ENCODE data around the gene LRRC56.

The LRRC56 gene

GRCh38 chr11:536841-537621, at the start of gene LRRC56:
TSS of gene LRRC56 (plus strand) at chr11:537527. CDS start at chr11:540685, 3,158 bp downstream.
- peak; percentile 72 for DNase-seq

GRCh38 chr11:487571-488021, 49.7 kb upstream of the LRRC56 start:
- DNase-seq: no peak

- DNase-seq: no peak
These were observed 49.3 kb upstream of the LRRC56 start for GRCh38 chr11:488062-488461.

GRCh38 chr11:488579-488978, 48.7 kb upstream of the LRRC56 start:
- DNase-seq: no peak

- DNase-seq: no peak
These were observed 48.3 kb upstream of the LRRC56 start for GRCh38 chr11:488992-489391.

GRCh38 chr11:489610-490185, 47.6 kb upstream of the LRRC56 start:
- DNase-seq: no peak

- DNase-seq: no peak
These were observed 47.0 kb upstream of the LRRC56 start for GRCh38 chr11:490186-490929.

GRCh38 chr11:490930-491260, 46.4 kb upstream of the LRRC56 start:
- DNase-seq: no peak

- DNase-seq: no peak
These were observed 46.0 kb upstream of the LRRC56 start for GRCh38 chr11:491358-491757.

GRCh38 chr11:492427-493226, 44.7 kb upstream of the LRRC56 start:
- no peak for DNase-seq

- no peak for DNase-seq
These were observed 42.4 kb upstream of the LRRC56 start for GRCh38 chr11:494761-495536.

- no peak for DNase-seq
These were observed 41.8 kb upstream of the LRRC56 start for GRCh38 chr11:495537-495931.

- no peak for DNase-seq
These were observed 40.3 kb upstream of the LRRC56 start for GRCh38 chr11:496834-497564.

GRCh38 chr11:497565-498296, 39.6 kb upstream of the LRRC56 start:
- DNase-seq: no peak

- no peak for DNase-seq
These were observed 38.8 kb upstream of the LRRC56 start for GRCh38 chr11:498297-499181.

- DNase-seq: no peak
These were observed 37.9 kb upstream of the LRRC56 start for GRCh38 chr11:499201-500076.

- DNase-seq: no peak
These were observed 36.2 kb upstream of the LRRC56 start for GRCh38 chr11:501001-501682.

GRCh38 chr11:501683-502287, 35.5 kb upstream of the LRRC56 start:
- DNase-seq: no peak
